Measurements from ENCODE around the gene PNO1.

DNA sequence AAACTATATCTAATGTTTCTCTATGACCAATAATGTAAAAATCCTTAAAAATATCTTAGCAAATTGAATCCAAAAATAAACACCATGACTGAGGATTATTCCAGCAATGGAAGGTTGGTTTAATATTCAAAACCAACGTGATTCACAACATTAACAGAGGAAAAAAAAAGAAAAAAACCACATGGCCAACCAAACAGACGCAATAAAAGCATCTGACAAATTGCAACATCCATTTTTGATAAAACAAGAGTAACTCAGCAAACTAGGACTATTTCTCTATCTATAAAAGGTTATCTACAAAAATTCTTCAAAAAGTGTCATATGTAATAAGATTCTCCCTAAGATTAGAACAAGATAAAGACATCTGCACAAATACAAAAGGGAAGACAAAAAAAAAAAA is 65.7 kb downstream of the PNO1 start:
- TF ChIP-seq, protein P1, sequence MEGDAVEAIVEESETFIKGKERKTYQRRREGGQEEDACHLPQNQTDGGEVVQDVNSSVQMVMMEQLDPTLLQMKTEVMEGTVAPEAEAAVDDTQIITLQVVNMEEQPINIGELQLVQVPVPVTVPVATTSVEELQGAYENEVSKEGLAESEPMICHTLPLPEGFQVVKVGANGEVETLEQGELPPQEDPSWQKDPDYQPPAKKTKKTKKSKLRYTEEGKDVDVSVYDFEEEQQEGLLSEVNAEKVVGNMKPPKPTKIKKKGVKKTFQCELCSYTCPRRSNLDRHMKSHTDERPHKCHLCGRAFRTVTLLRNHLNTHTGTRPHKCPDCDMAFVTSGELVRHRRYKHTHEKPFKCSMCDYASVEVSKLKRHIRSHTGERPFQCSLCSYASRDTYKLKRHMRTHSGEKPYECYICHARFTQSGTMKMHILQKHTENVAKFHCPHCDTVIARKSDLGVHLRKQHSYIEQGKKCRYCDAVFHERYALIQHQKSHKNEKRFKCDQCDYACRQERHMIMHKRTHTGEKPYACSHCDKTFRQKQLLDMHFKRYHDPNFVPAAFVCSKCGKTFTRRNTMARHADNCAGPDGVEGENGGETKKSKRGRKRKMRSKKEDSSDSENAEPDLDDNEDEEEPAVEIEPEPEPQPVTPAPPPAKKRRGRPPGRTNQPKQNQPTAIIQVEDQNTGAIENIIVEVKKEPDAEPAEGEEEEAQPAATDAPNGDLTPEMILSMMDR (conservative IDR thresholded peaks at IDR 0.05; ENCODE audit: low read depth, low read length): no peak
- TF ChIP-seq EZH2 (IDR thresholded peaks at IDR 0.05; ENCODE audit: borderline replicate concordance, low read depth, low read length, poor library complexity, severe bottlenecking): no peak

Data from A673 (cell line).